HG03342 (cell line): Measurements from ENCODE around the gene OR52A5.

Experiments used
- ATAC-seq: cut with Tn5 transposase; IDR thresholded peaks from one replicate; pipeline ENCODE4 v1.9.1; 2021; ENCODE audit warnings: mild to moderate bottlenecking, moderate library complexity; ENCODE audit not compliant: unreplicated experiment

The OR52A5 gene

GRCh38 chr11:5117588-5117987 lies 20.6 kb downstream of the OR52A5 start:
- ATAC-seq, result no peak

GRCh38 chr11:5115339-5115738 lies 22.8 kb downstream of the OR52A5 start:
- no peak for ATAC-seq

- no peak for ATAC-seq
Observed at GRCh38 chr11:5107285-5107684, 30.9 kb downstream of the OR52A5 start.

- no peak for ATAC-seq
Observed at GRCh38 chr11:5103066-5103465, 35.1 kb downstream of the OR52A5 start.

- ATAC-seq, result no peak
Observed at GRCh38 chr11:5102246-5102645, 35.9 kb downstream of the OR52A5 start.

GRCh38 chr11:5096011-5096410 lies 42.1 kb downstream of the OR52A5 start:
- no peak for ATAC-seq

GRCh38 chr11:5092821-5093585 lies 45.2 kb downstream of the OR52A5 start:
- no peak for ATAC-seq

GRCh38 chr11:5090668-5091067 lies 47.5 kb downstream of the OR52A5 start:
- ATAC-seq, result no peak

- ATAC-seq, result no peak
Observed at GRCh38 chr11:5088556-5088955, 49.6 kb downstream of the OR52A5 start.

- no peak for ATAC-seq
Observed at GRCh38 chr11:5083602-5084001, 54.6 kb downstream of the OR52A5 start.

GRCh38 chr11:5081405-5081804 lies 56.8 kb downstream of the OR52A5 start:
- no peak for ATAC-seq
